ENCODE results near the gene SMPD4. TPM values are rescaled to one million over a fixed set of nuclear protein-coding genes. Genes with fewer than 3 reads are reported as not detected.
"Not testable (repeated sequence)": the region's sequence is repeated elsewhere in the genome, so short reads cannot be mapped to it uniquely, and the experiment has no call there.

SMPD4 gene
- total RNA-seq, 3 donors from 2014 or later = 28.0 to 50.1 (median 41.3) TPM

- H3K27ac ChIP-seq; H3K27me3 ChIP-seq; H3K36me3 ChIP-seq; H3K4me1 ChIP-seq; H3K9me3 ChIP-seq; H3K4me3 ChIP-seq; DNase-seq (ENCODE audit: low spot score in 2 of 2); intact Hi-C loops (cut with DNase I; ENCODE audit: low total_unique reads): not testable (repeated sequence)
Observed at GRCh38 chr2:130141002-130141401, 40.4 kb downstream of the SMPD4 start.

GRCh38 chr2:130140516-130140915 lies 40.9 kb downstream of the SMPD4 start:
- H3K27ac ChIP-seq; H3K27me3 ChIP-seq; H3K36me3 ChIP-seq; intact Hi-C loops (cut with DNase I; ENCODE audit: low total_unique reads); H3K4me1 ChIP-seq; H3K9me3 ChIP-seq; DNase-seq (ENCODE audit: low spot score in 2 of 2); H3K4me3 ChIP-seq: not testable (repeated sequence)

DNA sequence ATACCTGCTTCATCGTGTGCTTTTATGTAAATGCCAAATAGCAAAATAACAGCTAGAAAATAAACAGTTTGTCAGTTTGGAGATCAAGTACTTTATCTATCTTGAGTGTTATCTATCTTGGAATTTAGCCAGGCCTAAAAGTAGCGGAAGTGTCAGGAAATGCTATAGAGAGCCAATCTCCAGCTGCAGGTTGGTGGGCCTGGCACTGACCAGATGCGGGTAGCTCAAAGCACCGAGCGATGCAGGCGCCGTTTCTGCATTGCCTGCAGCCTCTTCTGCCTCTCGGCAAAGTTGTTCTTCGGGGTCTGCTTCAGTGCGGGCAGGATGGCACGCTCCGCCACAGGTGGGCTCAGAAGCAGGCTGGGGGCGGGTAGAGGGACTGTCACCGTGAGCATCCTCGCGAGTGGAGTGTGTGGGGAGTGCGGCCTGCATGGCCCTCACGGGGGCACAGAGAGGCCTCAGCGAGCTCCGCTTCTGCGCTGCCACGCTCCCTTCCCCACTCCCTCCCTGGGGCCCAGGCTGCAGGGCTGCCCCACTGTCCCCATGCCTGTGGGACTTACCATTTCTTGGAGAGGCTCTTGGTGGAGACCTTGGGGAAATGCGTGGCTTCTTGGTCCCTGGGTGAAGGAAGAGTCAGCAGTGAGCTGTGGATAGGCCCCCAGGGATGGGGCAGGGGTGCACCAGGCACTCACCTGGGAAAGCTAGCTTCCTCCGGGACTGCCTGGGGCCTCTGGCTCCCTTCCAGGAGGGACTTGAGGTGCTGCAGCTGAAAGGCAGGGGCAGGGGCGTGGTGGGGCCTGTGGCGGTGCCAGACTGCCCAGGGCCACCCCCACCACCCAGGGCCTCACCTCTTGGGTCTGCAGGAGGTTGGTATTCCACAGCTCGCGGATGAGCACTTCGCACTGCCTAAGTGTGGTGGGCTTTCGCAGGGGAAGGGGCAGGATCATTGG lies 41.8 kb downstream of the SMPD4 start:
- H3K27ac ChIP-seq; DNase-seq (ENCODE audit: low spot score in 2 of 2); intact Hi-C loops (cut with DNase I; ENCODE audit: low total_unique reads); H3K9me3 ChIP-seq; H3K36me3 ChIP-seq; H3K4me1 ChIP-seq; H3K27me3 ChIP-seq; H3K4me3 ChIP-seq: not testable (repeated sequence)

GRCh38 chr2:130138841-130139251 lies 42.6 kb downstream of the SMPD4 start:
- peak in 1 of 2 donors; percentile 42 for DNase-seq (ENCODE audit: low spot score in 2 of 2)
- H3K36me3 ChIP-seq; H3K4me1 ChIP-seq; H3K4me3 ChIP-seq; H3K9me3 ChIP-seq; H3K27ac ChIP-seq; H3K27me3 ChIP-seq; intact Hi-C loops (cut with DNase I; ENCODE audit: low total_unique reads): not testable (repeated sequence)

DNA sequence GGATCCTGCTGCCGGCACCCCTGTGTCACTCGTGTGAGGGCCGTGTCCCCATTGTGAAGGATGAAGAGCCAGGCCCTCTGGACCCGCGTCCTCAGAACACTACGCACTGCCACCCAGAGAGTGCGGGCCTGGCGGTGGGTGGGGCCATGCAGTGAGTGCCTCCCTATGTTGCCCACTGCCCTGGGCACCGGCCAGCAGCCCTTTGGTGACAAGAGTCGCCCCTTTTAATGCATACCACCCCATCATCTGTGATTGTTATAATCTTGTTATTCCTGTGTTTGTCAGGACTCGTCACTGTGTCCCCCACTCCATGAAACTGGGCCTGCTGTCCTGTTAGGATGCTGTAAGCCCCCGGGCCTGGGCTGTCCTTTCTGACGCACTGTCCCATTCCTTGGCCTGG lies 43.1 kb downstream of the SMPD4 start:
- DNase-seq (ENCODE audit: low spot score in 2 of 2); H3K27ac ChIP-seq; H3K27me3 ChIP-seq; H3K4me3 ChIP-seq; H3K36me3 ChIP-seq; H3K9me3 ChIP-seq; H3K4me1 ChIP-seq; intact Hi-C loops (cut with DNase I; ENCODE audit: low total_unique reads): not testable (repeated sequence)

- H3K27ac ChIP-seq; H3K27me3 ChIP-seq; H3K4me1 ChIP-seq; intact Hi-C loops (cut with DNase I; ENCODE audit: low total_unique reads); H3K4me3 ChIP-seq; H3K36me3 ChIP-seq; DNase-seq (ENCODE audit: low spot score in 2 of 2); H3K9me3 ChIP-seq: not testable (repeated sequence)
Observed at GRCh38 chr2:130137118-130137517, 44.3 kb downstream of the SMPD4 start.

DNA sequence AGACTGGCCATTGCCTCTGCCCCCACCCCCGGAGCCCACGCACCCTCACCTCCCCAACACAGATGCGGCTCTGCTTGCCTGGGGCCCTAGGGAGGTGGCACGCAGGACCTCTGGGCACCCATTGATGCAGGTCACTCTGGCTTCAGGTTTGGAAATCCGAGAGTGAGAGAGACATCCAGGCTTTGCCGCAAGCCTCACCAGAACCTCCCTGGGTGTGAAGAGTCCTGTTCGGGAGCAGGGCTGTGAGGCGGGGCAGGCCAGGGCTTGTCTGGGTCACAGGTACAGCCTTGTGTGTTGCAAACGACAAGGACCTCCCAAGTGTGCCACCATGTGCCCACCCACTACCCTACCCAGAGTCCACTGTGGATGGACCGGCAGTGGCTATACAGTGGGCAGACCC lies 44.9 kb downstream of the SMPD4 start:
- intact Hi-C loops (cut with DNase I; ENCODE audit: low total_unique reads); DNase-seq (ENCODE audit: low spot score in 2 of 2); H3K9me3 ChIP-seq: not testable (repeated sequence)

DNA sequence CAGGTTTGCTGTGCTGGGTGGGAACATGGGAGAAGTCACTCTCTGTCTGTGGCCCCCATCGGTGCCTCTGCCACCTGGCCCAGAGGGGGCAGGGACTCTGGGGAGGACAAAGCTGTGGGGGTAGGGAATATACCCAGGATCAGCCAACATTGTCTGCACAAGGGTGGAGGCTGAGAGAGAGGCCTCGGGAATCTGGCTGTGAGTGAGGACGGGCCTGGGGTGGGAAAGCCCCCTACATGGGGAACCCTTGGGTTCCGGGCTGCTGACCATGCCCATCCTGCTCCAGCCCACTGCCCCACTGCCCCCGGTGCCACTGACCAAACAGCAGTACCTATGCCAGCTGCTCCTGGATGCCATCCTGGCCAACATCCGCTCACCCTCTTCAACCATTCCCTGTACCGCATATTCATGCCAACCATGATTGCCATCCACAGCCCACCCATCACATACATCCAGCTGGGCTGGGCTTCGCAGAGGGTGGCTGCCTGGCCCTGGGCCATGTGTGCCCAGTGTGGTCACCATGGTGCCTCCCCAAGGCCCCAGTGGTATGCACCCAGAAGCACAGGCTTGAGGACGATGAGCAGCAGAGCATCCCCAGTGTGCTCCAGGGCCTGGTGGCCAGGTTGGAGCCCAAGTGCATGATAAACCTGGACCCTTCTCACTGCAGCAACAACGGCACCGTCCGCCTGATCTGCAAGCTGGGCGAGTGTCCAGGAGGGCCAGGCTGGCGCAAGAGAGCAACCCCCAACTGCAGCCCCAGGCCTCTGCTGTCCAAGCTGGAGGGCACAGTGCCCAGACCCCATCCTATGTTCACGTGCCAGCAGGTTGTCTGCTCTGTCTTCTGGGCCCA lies 45.5 kb downstream of the SMPD4 start:
- Histone ChIP-seq H3K27me3 (no peaks in the 10 kb centered on the region), H3K36me3 (no peaks in the 10 kb centered on the region), H3K4me1 (no peaks in the 10 kb centered on the region), H3K4me3 (no peak overlapping the region), H3K9me3 (no peaks in the 10 kb centered on the region), H3K27ac (no peak overlapping the region)
- TF ChIP-seq POLR2AphosphoS5 (IDR thresholded peaks at IDR 0.05) = no peak
- no peak for TF ChIP-seq POLR2A (IDR thresholded peaks at IDR 0.05)
- DNase-seq (ENCODE audit: low spot score in 2 of 2) = no peak
- intact Hi-C loops (cut with DNase I; ENCODE audit: low total_unique reads) = no loop called here

More for the DNA sequence above, 44.9 kb downstream of the SMPD4 start:
- not testable (repeated sequence) for H3K27ac ChIP-seq, H3K4me1 ChIP-seq, H3K36me3 ChIP-seq, H3K27me3 ChIP-seq, H3K4me3 ChIP-seq

DNA sequence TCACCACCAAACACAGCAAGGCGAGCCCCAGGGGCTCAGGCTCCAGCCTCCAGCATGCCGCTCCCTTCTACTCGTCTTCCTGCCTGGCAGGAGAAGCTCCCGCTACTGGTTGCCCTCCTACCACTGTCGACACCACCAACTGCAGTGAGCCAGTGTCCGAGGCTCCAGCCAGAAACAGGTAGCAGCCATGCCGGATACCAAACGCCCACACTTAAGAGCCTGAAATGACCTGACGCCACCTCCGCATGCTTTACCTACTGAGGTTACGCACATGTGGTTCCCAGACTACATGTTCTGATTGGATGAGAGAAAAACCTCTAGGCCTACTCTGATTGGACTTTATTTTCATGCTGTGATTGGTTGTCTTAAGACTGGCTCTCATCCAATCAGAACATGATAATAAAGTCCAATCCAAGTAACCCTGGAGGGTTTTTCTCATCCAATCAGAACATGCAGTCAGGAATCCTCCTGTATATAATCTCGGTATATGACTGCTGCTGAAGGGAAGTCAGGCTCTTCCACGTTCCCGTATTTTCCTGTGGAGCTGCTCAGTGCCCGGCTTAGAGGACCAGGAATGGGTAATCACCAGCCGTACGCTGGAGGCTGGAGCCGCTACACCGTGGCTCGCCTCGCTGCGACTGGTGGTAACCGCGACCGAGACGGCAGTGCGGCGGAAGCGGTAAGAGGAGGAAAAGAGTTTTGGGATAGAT lies 52.1 kb downstream of the SMPD4 start, which contains the start of gene POTEF:
Gene POTEF, minus strand, starts transcription at position 103 of the 710 bp plus-strand sequence. CDS start 8,707 bp downstream, outside the sequence.
- H3K36me3 ChIP-seq; H3K27ac ChIP-seq; H3K4me3 ChIP-seq; DNase-seq (ENCODE audit: low spot score in 2 of 2); H3K27me3 ChIP-seq; intact Hi-C loops (cut with DNase I; ENCODE audit: low total_unique reads); H3K9me3 ChIP-seq; H3K4me1 ChIP-seq: not testable (repeated sequence)

- H3K27ac ChIP-seq; DNase-seq (ENCODE audit: low spot score in 2 of 2); intact Hi-C loops (cut with DNase I; ENCODE audit: low total_unique reads); H3K9me3 ChIP-seq; H3K4me1 ChIP-seq; H3K4me3 ChIP-seq; H3K27me3 ChIP-seq; H3K36me3 ChIP-seq: not testable (repeated sequence)
Observed at GRCh38 chr2:130128464-130128863, 52.9 kb downstream of the SMPD4 start.

DNA sequence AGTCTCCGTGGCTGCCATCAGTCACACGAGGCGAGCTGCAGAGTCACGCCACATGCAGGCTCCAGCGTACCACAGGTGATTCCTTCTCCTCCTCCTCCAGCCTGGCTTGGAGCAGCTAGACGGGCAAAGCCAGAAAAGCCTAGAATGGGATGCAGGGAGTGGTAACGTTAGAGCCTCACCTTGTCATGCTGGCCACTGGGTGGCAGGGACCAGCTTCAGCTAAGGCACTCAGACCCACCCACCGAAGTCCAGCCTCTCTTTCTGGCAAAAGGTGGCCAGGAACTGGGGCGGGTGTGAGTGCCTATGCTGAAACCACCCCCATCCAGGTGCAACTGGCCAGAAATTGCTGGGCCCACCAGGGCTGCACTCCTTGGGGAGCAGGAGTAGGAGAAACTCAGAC lies 53.7 kb downstream of the SMPD4 start:
- H3K27me3 ChIP-seq; H3K27ac ChIP-seq; H3K4me1 ChIP-seq; H3K9me3 ChIP-seq; intact Hi-C loops (cut with DNase I; ENCODE audit: low total_unique reads); DNase-seq (ENCODE audit: low spot score in 2 of 2); H3K4me3 ChIP-seq; H3K36me3 ChIP-seq: not testable (repeated sequence)

DNA sequence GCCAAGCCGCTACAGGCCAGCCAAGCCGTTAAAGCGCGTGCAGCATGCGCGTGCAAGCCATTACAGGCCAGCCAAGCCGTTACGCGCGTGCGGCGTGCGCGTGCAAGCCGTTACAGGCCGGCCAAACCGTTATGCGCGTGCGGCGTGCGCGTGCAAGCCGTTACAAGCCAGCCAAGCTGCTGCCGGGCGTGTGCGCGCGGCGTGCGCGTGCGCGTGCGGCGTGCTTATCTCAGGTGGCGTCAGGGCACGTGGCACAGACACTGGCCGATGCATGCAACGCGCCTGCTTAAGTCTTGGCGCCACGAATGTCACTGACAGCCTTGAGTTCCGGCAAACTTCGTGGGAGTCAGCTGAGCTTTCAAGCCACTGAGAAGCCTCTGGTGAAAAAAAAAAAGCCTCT lies 60.5 kb downstream of the SMPD4 start:
- H3K9me3 ChIP-seq; H3K36me3 ChIP-seq; H3K27ac ChIP-seq; H3K4me3 ChIP-seq; H3K4me1 ChIP-seq; DNase-seq (ENCODE audit: low spot score in 2 of 2); intact Hi-C loops (cut with DNase I; ENCODE audit: low total_unique reads); H3K27me3 ChIP-seq: not testable (repeated sequence)

Measured in breast epithelium (tissue), 4 donors.